ENCODE measurements around the gene BTBD9. TPM values are rescaled to one million over a fixed set of nuclear protein-coding genes. Genes with fewer than 3 reads are reported as not detected.

Gene BTBD9
- total and polyA plus RNA-seq, 2 donors (not counting 3 experiments of a cell fraction or from before 2014, with no cell fraction given) = 4.9 to 15.0 TPM

GRCh38 chr6:38287487-38287886 lies 352.2 kb downstream of the BTBD9 start:
- H3K79me2 ChIP-seq (ENCODE audit: control insufficient read depth, insufficient read depth, low read length) = no peaks in the 10 kb centered on the region
- intact Hi-C loops (cut with micrococcal nuclease) = no loop called here
- no peaks in the 10 kb centered on the region for H3K27me3 ChIP-seq (ENCODE audit: control insufficient read depth in 2 of 2, insufficient read depth in 2 of 2, low read length in 2 of 2)
- no peak overlapping the region for H3K4me2 ChIP-seq (ENCODE audit: insufficient read depth, low read length)
- TF ChIP-seq CTCF (IDR thresholded peaks at IDR 0.05; ENCODE audit: extremely low read depth in 1 of 2, insufficient read depth in 1 of 2, low read depth in 1 of 2, low read length in 2 of 2) (no peak), MYC (IDR thresholded peaks at IDR 0.05; ENCODE audit: low read depth, low read length) (no peak), POLR2AphosphoS5 (IDR thresholded peaks at IDR 0.05; ENCODE audit: insufficient read depth, low read depth, low read length) (no peak), MAX (IDR thresholded peaks at IDR 0.05; ENCODE audit: insufficient read depth, insufficient read length) (no peak), JUN (IDR thresholded peaks at IDR 0.05; ENCODE audit: borderline replicate concordance, insufficient read depth, insufficient read length, low read depth) (no peak), EZH2 (IDR thresholded peaks at IDR 0.05; ENCODE audit: borderline replicate concordance, low read depth, low read length, severe bottlenecking) (no peak), FOS (IDR thresholded peaks at IDR 0.05; ENCODE audit: borderline replicate concordance, insufficient read depth, low read length) (no peak), POLR2A (IDR thresholded peaks at IDR 0.05; ENCODE audit: low read depth, low read length) (no peak), GATA2 (IDR thresholded peaks at IDR 0.05; ENCODE audit: insufficient read depth, insufficient read length, low read depth, low read length) (no peak)
- no peak overlapping the region for H3K9ac ChIP-seq (replicated peaks; ENCODE audit: extremely low read depth, insufficient read depth, low read length)
- no TSS peak for BruUV-seq (replicated peaks)
- H3K4me3 ChIP-seq (replicated peaks in 1 of 3; ENCODE audit: insufficient read depth in 1 of 3, low read depth in 1 of 3, low read length in 3 of 3) = no peak overlapping the region
- H3K4me1 ChIP-seq (ENCODE audit: control insufficient read depth, extremely low read depth, insufficient read depth, low read length) = peaks cover 15% of the 10 kb centered on the region
- H3K9me3 ChIP-seq (replicated peaks; ENCODE audit: control insufficient read depth, insufficient read depth, low read length) = no peaks in the 10 kb centered on the region
- no peaks in the 10 kb centered on the region for H3K36me3 ChIP-seq (ENCODE audit: control insufficient read depth in 2 of 2, extremely low read depth in 1 of 2, insufficient read depth in 2 of 2, low read length in 2 of 2)
- no peaks in the 10 kb centered on the region for H4K20me1 ChIP-seq (replicated peaks; ENCODE audit: control insufficient read depth, extremely low read depth, insufficient read depth, low read length)
- no peak overlapping the region for H3K27ac ChIP-seq (ENCODE audit: insufficient read depth, low read depth, low read length)
- no peak for FAIRE-seq
- H2AFZ ChIP-seq (ENCODE audit: low read depth, low read length) = no peak overlapping the region
- DNase-seq (ENCODE audit: low read depth, low spot score) = no peak
- H3K9me1 ChIP-seq (replicated peaks; ENCODE audit: control insufficient read depth, extremely low read depth, insufficient read depth, low read length) = no peaks in the 10 kb centered on the region
- CTCF ChIA-PET = no interaction called here
- POLR2A ChIA-PET = no interaction called here
- dilution Hi-C loops (cut with MboI; ENCODE audit: extremely low pct_ligation_motif_present, low sequenced_read_pairs) = no loop called here

Data from endothelial cell of umbilical vein (primary cell).